Neuron (in vitro differentiated cells): ENCODE results near the gene TNFRSF12A.

Experiments used
- H2AFZ ChIP-seq: one replicate; pipeline ENCODE4 v1.6.1; 2013; ENCODE audit warnings: low read depth, mild to moderate bottlenecking, inconsistent platforms, low read length, moderate library complexity
- H3K27me3 ChIP-seq: one replicate; pipeline ENCODE4 v1.6.1; 2013; ENCODE audit warnings: low read length; ENCODE audit not compliant: insufficient read depth
- H3K36me3 ChIP-seq: one replicate; pipeline ENCODE4 v1.6.1; 2013; ENCODE audit warnings: low read length; ENCODE audit not compliant: insufficient read depth
- H3K4me1 ChIP-seq: one replicate; pipeline ENCODE4 v1.6.1; 2013; ENCODE audit warnings: low read length; ENCODE audit not compliant: insufficient read depth
- H3K4me3 ChIP-seq: 2 replicates; pipeline ENCODE4 v1.5.1; 2013; ENCODE audit warnings: mild to moderate bottlenecking, low read length, moderate library complexity
- H3K9me3 ChIP-seq: one replicate; pipeline ENCODE4 v1.6.1; 2013; ENCODE audit warnings: low read length

Gene TNFRSF12A

GRCh38 chr16:2980227-2981176 lies 39.7 kb upstream of the TNFRSF12A start, which contains the start of gene PKMYT1:
Gene PKMYT1, minus strand, starts transcription at chr16:2980446. Its CDS starts 789 bp downstream, at chr16:2979657.
- Histone ChIP-seq H3K36me3 (peaks cover 22% of the 10 kb centered on the region), H3K27me3 (peaks cover 6% of the 10 kb centered on the region), H3K4me3 (peak within 1 kb of the TSS; percentile 79), H3K9me3 (no peaks in the 10 kb centered on the region), H3K4me1 (peaks cover 20% of the 10 kb centered on the region), H2AFZ (peak within 1 kb of the TSS; percentile 59)

DNA sequence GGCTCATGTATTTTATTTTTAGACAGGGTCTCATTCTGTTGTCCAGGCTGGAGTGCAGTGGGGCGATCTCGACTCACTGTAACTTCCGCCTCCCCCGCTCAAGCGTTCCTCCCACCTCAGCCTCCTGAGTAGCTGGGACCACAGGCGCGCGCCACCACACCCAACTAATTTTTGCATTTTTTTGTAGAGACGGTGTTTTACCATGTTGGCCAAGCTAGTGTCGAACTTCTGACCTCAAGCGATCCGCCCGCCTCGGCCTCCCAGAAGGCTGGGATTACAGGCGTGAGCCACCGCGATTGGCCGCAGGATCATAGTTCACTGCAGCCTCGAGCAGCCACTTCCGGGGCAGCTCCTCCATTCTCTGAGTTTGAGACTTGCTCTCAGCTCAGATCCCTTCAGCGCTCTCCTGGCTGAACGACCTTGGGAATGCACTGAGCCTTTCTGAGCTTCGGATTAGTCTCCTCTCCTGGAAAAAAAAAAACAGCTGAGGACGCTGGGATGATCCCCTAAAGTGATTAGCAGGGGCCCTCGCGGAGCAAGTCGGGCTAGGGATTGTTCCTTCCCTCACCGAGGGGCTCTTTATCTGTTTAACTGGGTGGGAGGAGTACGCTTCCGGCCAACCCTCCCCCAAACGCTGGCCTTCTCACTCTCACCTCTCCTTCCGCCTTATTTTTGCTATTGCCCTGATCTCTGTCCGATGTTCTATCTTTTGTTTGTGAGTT lies 38.8 kb upstream of the TNFRSF12A start:
- Histone ChIP-seq H3K9me3 (no peaks in the 10 kb centered on the region), H3K36me3 (peaks cover 14% of the 10 kb centered on the region), H3K4me1 (peaks cover 20% of the 10 kb centered on the region), H3K4me3 (peak overlapping the region; percentile 79), H3K27me3 (peaks cover 14% of the 10 kb centered on the region), H2AFZ (no peak overlapping the region)

DNA sequence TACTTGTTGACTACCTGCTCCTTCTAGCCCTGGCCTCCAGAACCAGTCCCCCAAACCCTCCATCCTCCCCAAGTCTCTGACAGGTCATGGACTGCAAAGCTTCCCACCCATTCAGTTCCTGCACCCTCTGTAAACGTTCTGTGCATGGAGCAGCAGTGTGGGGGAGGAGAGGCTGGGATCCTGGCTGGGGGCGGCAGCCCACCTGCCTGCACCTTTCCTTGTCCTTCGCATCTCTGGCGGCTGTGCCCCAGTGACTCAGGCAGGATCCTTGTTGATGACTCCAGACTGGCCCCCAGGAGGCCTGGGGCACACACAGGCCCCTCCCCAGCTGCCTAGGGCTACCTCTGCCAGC lies 38.3 kb upstream of the TNFRSF12A start:
- Histone ChIP-seq H3K9me3 (no peaks in the 10 kb centered on the region), H2AFZ (no peak overlapping the region), H3K27me3 (peaks cover 19% of the 10 kb centered on the region), H3K4me1 (peaks cover 20% of the 10 kb centered on the region), H3K36me3 (peaks cover 11% of the 10 kb centered on the region), H3K4me3 (no peak overlapping the region)

DNA sequence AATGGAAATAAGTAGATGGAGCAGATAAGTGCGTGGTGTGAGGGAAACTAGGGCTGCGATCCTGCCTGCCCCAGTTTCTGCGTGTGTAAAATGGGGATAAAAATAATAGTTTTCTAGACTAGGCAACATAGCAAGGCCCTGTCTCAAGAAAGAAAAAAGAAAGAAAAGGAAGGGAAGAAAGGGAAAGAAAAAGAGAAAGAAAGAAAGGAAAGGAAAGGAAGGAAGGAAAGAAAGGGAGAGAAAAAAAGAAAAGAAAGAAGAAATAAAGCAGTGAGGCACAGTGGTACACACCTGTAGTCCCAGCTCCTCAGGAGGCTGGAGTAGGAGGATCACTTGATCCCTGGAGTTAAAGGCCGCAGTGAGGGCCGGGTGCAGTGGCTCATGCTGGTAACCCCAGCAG lies 37.8 kb upstream of the TNFRSF12A start:
- Histone ChIP-seq H3K4me3 (no peak overlapping the region), H3K9me3 (no peaks in the 10 kb centered on the region), H2AFZ (no peak overlapping the region), H3K27me3 (peaks cover 23% of the 10 kb centered on the region), H3K36me3 (peaks cover 6% of the 10 kb centered on the region), H3K4me1 (peaks cover 20% of the 10 kb centered on the region)

- peaks cover 32% of the 10 kb centered on the region for H3K27me3 ChIP-seq
- no peak overlapping the region for H2AFZ ChIP-seq
- no peaks in the 10 kb centered on the region for H3K36me3 ChIP-seq
- no peaks in the 10 kb centered on the region for H3K9me3 ChIP-seq
- no peak overlapping the region for H3K4me3 ChIP-seq
- peaks cover 20% of the 10 kb centered on the region for H3K4me1 ChIP-seq
Measured at GRCh38 chr16:2983706-2984136, 36.4 kb upstream of the TNFRSF12A start.

GRCh38 chr16:2985462-2985861 lies 34.7 kb upstream of the TNFRSF12A start:
- peaks cover 49% of the 10 kb centered on the region for H3K27me3 ChIP-seq
- no peak overlapping the region for H2AFZ ChIP-seq
- H3K4me1 ChIP-seq, result peaks cover 12% of the 10 kb centered on the region
- no peak overlapping the region for H3K4me3 ChIP-seq
- H3K9me3 ChIP-seq, result no peaks in the 10 kb centered on the region
- H3K36me3 ChIP-seq, result no peaks in the 10 kb centered on the region

GRCh38 chr16:2985893-2986355 lies 34.2 kb upstream of the TNFRSF12A start:
- Histone ChIP-seq H3K4me3 (no peak overlapping the region), H3K4me1 (peaks cover 8% of the 10 kb centered on the region), H3K9me3 (no peaks in the 10 kb centered on the region), H3K36me3 (no peaks in the 10 kb centered on the region), H2AFZ (no peak overlapping the region), H3K27me3 (peaks cover 53% of the 10 kb centered on the region)

GRCh38 chr16:2986623-2987188 lies 33.5 kb upstream of the TNFRSF12A start:
- Histone ChIP-seq H3K36me3 (no peaks in the 10 kb centered on the region), H2AFZ (no peak overlapping the region), H3K4me1 (peaks cover 4% of the 10 kb centered on the region), H3K27me3 (peaks cover 61% of the 10 kb centered on the region), H3K4me3 (no peak overlapping the region), H3K9me3 (no peaks in the 10 kb centered on the region)

- H2AFZ ChIP-seq, result no peak overlapping the region
- H3K4me1 ChIP-seq, result no peaks in the 10 kb centered on the region
- no peak overlapping the region for H3K4me3 ChIP-seq
- H3K9me3 ChIP-seq, result no peaks in the 10 kb centered on the region
- peaks cover 65% of the 10 kb centered on the region for H3K27me3 ChIP-seq
- H3K36me3 ChIP-seq, result no peaks in the 10 kb centered on the region
Measured at GRCh38 chr16:2987286-2987685, 32.9 kb upstream of the TNFRSF12A start.

GRCh38 chr16:2987833-2988232 lies 32.3 kb upstream of the TNFRSF12A start:
- no peak overlapping the region for H3K4me3 ChIP-seq
- peaks cover 69% of the 10 kb centered on the region for H3K27me3 ChIP-seq

DNA sequence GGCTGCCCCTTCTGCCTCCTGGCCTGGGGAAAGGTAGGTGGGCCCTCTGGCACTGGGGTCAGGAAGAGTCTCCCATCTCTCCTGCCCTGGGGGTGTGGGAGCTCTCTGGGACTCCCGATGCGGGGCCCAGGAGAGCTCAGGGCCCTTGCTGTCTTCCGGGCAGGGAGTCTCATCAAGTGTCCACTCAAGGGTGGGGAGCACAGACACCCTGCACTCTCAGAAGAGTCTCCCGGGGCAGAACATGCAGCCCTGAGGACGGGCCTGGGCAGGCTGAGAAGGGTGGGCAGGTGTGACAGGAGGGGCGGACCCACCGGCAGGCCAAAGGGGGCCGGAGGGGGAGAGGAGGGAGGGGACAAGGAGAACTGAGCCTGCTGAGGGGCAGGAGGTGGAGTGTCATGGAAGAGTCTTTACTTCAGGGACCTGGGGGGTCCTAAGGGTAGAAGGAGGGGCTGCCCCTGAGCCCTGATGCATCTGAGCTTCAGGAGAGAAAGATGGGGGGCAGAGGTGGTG lies 31.5 kb upstream of the TNFRSF12A start:
- no peak overlapping the region for H2AFZ ChIP-seq
- no peak overlapping the region for H3K4me3 ChIP-seq
- no peaks in the 10 kb centered on the region for H3K36me3 ChIP-seq
- peaks cover 76% of the 10 kb centered on the region for H3K27me3 ChIP-seq
- H3K4me1 ChIP-seq, result no peaks in the 10 kb centered on the region
- H3K9me3 ChIP-seq, result no peaks in the 10 kb centered on the region

More at GRCh38 chr16:2987833-2988232, 32.3 kb upstream of the TNFRSF12A start:
- Histone ChIP-seq H3K9me3 (no peaks in the 10 kb centered on the region), H3K4me1 (no peaks in the 10 kb centered on the region), H2AFZ (no peak overlapping the region), H3K36me3 (no peaks in the 10 kb centered on the region)

DNA sequence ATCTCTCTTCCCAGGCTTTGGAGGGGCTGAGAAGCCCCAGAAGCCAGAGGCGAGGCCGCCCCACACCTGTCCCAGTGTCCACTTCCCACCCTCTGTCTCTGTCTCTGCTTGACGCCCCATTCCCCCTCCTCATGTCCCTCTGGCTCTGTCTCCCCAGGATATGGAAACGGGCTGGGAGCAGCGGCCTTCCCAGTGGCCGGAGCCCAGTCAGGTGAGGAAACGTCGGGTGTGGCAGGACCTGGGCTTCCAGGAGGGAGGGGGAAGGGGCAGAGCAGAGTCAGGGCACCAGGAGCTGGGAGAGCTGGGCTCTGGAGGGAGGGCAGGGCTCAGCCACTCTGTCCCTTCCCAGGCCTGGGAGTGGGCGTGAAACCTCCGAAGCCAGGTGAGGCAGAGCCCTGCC lies 29.3 kb upstream of the TNFRSF12A start:
- H3K36me3 ChIP-seq, result no peaks in the 10 kb centered on the region
- no peaks in the 10 kb centered on the region for H3K9me3 ChIP-seq
- H3K27me3 ChIP-seq, result peaks cover 74% of the 10 kb centered on the region
- no peak overlapping the region for H2AFZ ChIP-seq
- H3K4me3 ChIP-seq, result no peak overlapping the region
- no peaks in the 10 kb centered on the region for H3K4me1 ChIP-seq
